Prostate gland (tissue), 2 donors: ENCODE measurements around the gene SH3PXD2A. TPM values are rescaled to one million over a fixed set of nuclear protein-coding genes. Genes with fewer than 3 reads are reported as not detected.

Experiments used
- DNase-seq: peaks from one replicate; pipeline ENCODE4 v3.0.0-alpha.2; 2019; ENCODE audit warnings: low spot score
- H3K27ac ChIP-seq, 2 donors: fragments of 200-600 bp; sonication (generic); 2 replicates each; pipeline ENCODE4 v1.5.1; 2017 to 2019
- H3K27me3 ChIP-seq: fragments of 200-600 bp; sonication (generic); replicated peaks from 2 replicates; pipeline ENCODE4 v1.5.1; 2019; ENCODE audit not compliant: insufficient read depth
- H3K36me3 ChIP-seq, 2 donors: fragments of 200-600 bp; sonication (generic); 1 replicate in 1 of 2; 2 replicates in 1 of 2; pipeline versions ENCODE4 v1.5.1 to v1.8.1; 2017 to 2019
- H3K4me1 ChIP-seq: fragments of 200-600 bp; sonication (generic); replicated peaks from 2 replicates; pipeline ENCODE4 v1.5.1; 2019
- H3K4me3 ChIP-seq, 2 donors: fragments of 200-600 bp; sonication (generic); 2 replicates each; pipeline ENCODE4 v1.5.1; 2017 to 2019
- H3K9me3 ChIP-seq: fragments of 200-600 bp; sonication (generic); 2 replicates; pipeline ENCODE4 v1.5.1; 2017
- CTCF ChIP-seq, 4 experiments: fragments of 200-600 bp in 2 of 4; fragments of 450-650 bp in 2 of 4; sonication (generic) in 2 of 4; IDR thresholded peaks; 1 replicate in 3 of 4; 2 replicates in 1 of 4; pipeline ENCODE4 v1.5.1; 2016 to 2019; ENCODE audit warnings: antibody characterized with exemption in 4 of 4, mild to moderate bottlenecking in 2 of 4, moderate library complexity in 2 of 4
- POLR2A ChIP-seq: fragments of 450-650 bp; IDR thresholded peaks from one replicate; pipeline ENCODE4 v1.6.1; 2016; ENCODE audit warnings: antibody characterized with exemption, mild to moderate bottlenecking
- POLR2AphosphoS5 ChIP-seq: sonication (generic); formaldehyde crosslinking; IDR thresholded peaks from one replicate; pipeline ENCODE4 v1.6.1; 2017; ENCODE audit warnings: antibody characterized with exemption
- WGBS: methylation state at CpG from one replicate; pipeline ENCODE4 v1.1.5; 2018; 5-methylcytosine and 5-hydroxymethylcytosine counted together
- intact Hi-C: fragments of 100-400 bp; cut with DNase I; formaldehyde crosslinking; loops from one replicate; pipeline ENCODE4 v1.14.2; 2022
- total RNA-seq, 2 donors: library from RNA; depleted of rRNA; stranded (reverse); fragments of >200 nt; gene quantifications; one replicate each; pipeline ENCODE4 v1.1.0, GENCODE V29; 2016

SH3PXD2A gene
- total RNA-seq, 2 donors from 2014 or later = 14.2 to 26.4 TPM

DNA sequence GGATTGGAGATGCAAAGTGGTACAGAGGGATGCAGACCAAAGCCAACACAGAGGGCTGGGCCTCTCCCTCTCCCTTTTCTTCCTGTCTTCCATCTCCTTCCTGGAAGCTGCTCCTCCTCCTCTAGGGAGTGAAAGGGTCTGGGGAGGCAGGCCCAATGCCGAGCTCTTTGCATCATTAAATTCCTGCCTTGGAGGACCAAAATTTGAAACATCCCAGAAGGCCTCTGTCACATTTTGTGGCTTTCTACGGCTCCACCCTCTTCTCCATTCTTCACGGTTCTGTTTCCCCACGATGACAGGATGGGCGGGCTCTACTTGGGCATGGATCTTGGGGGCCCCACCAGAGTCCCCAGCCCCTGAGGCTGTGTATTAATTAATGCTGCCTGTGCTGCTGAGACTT is 285.5 kb downstream of the SH3PXD2A start:
- H3K36me3 ChIP-seq = no peaks in the 10 kb centered on the region
- DNase-seq = no peak
- H3K9me3 ChIP-seq = no peaks in the 10 kb centered on the region
- 40% methylated on average over 5 of the region's 5 CpGs for WGBS
- no peaks in the 10 kb centered on the region for H3K27me3 ChIP-seq
- intact Hi-C loops = no loop called here
- H3K4me1 ChIP-seq = no peaks in the 10 kb centered on the region
- no peak overlapping the region for H3K27ac ChIP-seq
- no peak overlapping the region for H3K4me3 ChIP-seq
- no peak for TF ChIP-seq CTCF (IDR thresholded peaks at IDR 0.05)

- Histone ChIP-seq H3K27ac (no peak overlapping the region), H3K4me3 (no peak overlapping the region), H3K9me3 (no peaks in the 10 kb centered on the region), H3K36me3 (no peaks in the 10 kb centered on the region), H3K27me3 (no peaks in the 10 kb centered on the region), H3K4me1 (no peaks in the 10 kb centered on the region)
- WGBS = 97% methylated on average over 5 of the region's 5 CpGs
- intact Hi-C loops = no loop called here
- DNase-seq = no peak
- TF ChIP-seq CTCF (IDR thresholded peaks at IDR 0.05) (no peak), POLR2A (no peak), POLR2AphosphoS5 (no peak)
Observed at GRCh38 chr10:103568505-103568904, 286.9 kb downstream of the SH3PXD2A start.

- Histone ChIP-seq H3K9me3 (no peaks in the 10 kb centered on the region), H3K4me3 (no peak overlapping the region), H3K36me3 (no peaks in the 10 kb centered on the region), H3K27me3 (no peaks in the 10 kb centered on the region), H3K27ac (no peak overlapping the region), H3K4me1 (no peaks in the 10 kb centered on the region)
- no peak for DNase-seq
- WGBS = 22% methylated on average over 3 of the region's 3 CpGs
- intact Hi-C loops = no loop called here
- TF ChIP-seq CTCF (IDR thresholded peaks at IDR 0.05) (no peak), POLR2A (no peak), POLR2AphosphoS5 (no peak)
Observed at GRCh38 chr10:103566536-103566935, 288.8 kb downstream of the SH3PXD2A start.

GRCh38 chr10:103564776-103565520 is 290.4 kb downstream of the SH3PXD2A start:
- H3K4me3 ChIP-seq = no peak overlapping the region
- no peaks in the 10 kb centered on the region for H3K27me3 ChIP-seq
- no peaks in the 10 kb centered on the region for H3K9me3 ChIP-seq
- H3K36me3 ChIP-seq = no peaks in the 10 kb centered on the region
- 61% methylated on average over 12 of the region's 12 CpGs for WGBS
- intact Hi-C loops = no loop called here
- no peaks in the 10 kb centered on the region for H3K4me1 ChIP-seq
- TF ChIP-seq POLR2AphosphoS5 (no peak), CTCF (IDR thresholded peaks at IDR 0.05) (peak in 2 of 4 experiments; percentile 23 to 45), POLR2A (no peak)
- no peak overlapping the region for H3K27ac ChIP-seq
- DNase-seq = no peak

DNA sequence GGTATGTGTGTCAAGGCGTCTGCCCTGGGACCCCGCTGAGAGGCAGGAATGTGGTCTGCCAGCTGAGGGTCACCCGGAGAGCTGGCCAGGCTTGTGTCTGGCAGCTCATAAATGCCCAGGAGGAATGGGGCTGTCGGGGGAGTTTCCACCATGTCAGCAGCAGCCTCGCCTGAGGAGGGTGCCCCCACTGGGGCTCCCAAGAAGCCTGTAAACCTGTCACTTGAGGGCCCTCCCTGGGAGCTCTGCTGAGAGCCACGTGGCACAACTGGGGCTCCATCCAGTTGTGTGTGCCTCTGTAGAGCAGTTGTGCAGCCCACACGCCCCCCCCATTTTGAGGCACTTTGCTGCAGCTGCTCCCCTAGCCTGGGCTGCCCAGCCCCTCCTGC is 291.3 kb downstream of the SH3PXD2A start:
- Histone ChIP-seq H3K4me1 (no peaks in the 10 kb centered on the region), H3K9me3 (no peaks in the 10 kb centered on the region), H3K36me3 (no peaks in the 10 kb centered on the region), H3K4me3 (no peak overlapping the region), H3K27me3 (no peaks in the 10 kb centered on the region), H3K27ac (no peak overlapping the region)
- TF ChIP-seq POLR2AphosphoS5 (no peak), CTCF (IDR thresholded peaks at IDR 0.05) (no peak), POLR2A (no peak)
- WGBS = 34% methylated on average over 7 of the region's 7 CpGs
- intact Hi-C loops = no loop called here
- DNase-seq = no peak
